Peyer's patch (tissue), 4 donors: ENCODE measurements around the gene ADGRB3.

Experiments
- CTCF ChIP-seq, 6 experiments: fragments of 450-650 bp in 4 of 6; fragments of 200-600 bp in 2 of 6; sonication (generic) in 1 of 6; IDR thresholded peaks; one replicate each; pipeline ENCODE4 v1.5.1; 2017 to 2019; ENCODE audit warnings: antibody characterized with exemption in 6 of 6, mild to moderate bottlenecking in 3 of 6, moderate library complexity in 1 of 6
- POLR2A ChIP-seq, 2 donors: fragments of 450-650 bp; IDR thresholded peaks; one replicate each; pipeline ENCODE4 v1.5.1; 2017; ENCODE audit warnings: antibody characterized with exemption in 2 of 2, mild to moderate bottlenecking in 2 of 2, moderate library complexity in 2 of 2

GRCh38 chr6:69416776-69417175 is 781.7 kb downstream of the ADGRB3 start:
- TF ChIP-seq CTCF (IDR thresholded peaks at IDR 0.05) (no peak), POLR2A (IDR thresholded peaks at IDR 0.05) (no peak)
